ENCODE measurements around the gene ABCA6.

The ABCA6 gene

DNA sequence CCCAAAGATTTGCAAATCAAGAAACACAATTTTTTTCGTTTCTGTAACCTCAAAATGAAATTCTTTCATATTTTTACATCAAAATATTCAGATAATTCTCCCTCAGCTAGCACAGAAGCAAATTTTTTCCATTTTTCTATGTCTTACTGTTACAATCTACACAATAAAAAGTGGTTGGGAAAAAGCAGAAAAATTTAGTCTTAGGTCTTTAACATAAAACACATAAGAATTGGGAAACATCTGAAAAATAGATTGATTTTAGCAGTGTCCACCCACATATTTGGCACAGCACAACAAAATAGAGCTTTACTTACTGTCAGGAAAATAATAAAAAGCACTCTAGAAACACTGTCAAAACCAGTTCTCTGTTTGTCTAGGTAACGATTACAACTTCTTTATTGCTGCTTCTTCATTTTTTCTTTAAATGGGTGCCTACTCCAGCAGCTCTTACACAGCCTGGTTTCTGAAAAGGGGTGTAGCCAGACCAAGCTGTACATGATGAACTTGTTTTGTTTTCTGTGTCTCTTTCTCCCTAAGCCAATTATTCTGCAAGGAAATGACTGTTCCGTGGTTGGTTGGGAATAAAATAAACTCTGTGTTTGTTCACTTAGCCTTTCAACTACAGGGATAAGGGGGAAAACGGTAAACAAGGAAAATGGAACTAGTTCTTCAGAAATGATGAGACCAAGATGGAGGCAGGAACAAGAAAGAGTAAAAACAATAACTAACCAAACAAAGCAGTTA, at the start of gene ABCA6:
ABCA6 (minus strand) TSS at position 465 of the 744 bp plus-strand sequence. CDS start 1,192 bp downstream, outside the sequence.
- no peak for TF ChIP-seq CTCF (IDR thresholded peaks at IDR 0.05; ENCODE audit: borderline replicate concordance, insufficient read depth, low read depth, low read length)
- no peak within 1 kb of the TSS for H3K4me3 ChIP-seq (ENCODE audit: low read depth, low read length)

DNA sequence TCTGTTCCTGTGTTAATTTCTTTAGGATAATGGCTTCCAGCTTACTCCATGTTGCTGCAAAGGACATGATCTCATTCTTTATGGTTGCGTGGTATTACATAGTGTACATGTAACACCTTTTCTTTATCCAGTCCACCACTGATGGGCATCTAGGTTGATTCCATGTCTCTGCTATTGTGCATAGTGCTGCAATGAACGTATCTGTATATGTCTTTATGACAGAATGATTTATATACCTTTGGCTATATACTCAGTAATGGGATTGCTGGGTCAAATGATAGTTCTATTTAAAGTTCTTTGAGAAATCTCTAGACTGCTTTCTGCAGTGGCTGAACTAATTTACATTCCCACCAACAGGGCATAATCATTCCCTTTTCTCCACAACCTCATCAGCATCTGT, 47.1 kb upstream of the ABCA6 start:
- no peak for TF ChIP-seq CTCF (IDR thresholded peaks at IDR 0.05; ENCODE audit: borderline replicate concordance, insufficient read depth, low read depth, low read length)

DNA sequence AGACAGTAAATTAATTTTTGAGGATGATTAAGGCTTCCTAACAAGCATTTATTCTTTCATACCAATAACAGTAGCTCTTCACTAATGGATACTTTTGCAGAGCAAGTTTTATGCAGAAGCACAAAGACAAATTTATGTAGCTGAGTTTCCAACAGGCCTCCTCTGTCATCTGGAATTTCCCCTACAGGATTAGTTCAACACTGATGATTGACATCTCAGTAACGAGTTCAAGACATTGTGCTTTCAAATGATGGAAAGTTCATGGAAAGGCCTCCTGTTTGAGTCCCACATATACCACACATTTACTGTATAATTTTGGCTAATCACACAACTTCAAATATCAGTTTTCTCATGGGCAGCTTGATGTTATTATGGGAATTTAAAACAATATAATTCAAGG, 46.4 kb upstream of the ABCA6 start:
- no peak overlapping the region for H3K4me3 ChIP-seq (ENCODE audit: low read depth, low read length)
- no peak for TF ChIP-seq CTCF (IDR thresholded peaks at IDR 0.05; ENCODE audit: borderline replicate concordance, insufficient read depth, low read depth, low read length)

More for the DNA sequence above, 47.1 kb upstream of the ABCA6 start:
- H3K4me3 ChIP-seq (ENCODE audit: low read depth, low read length) = no peak overlapping the region

- H3K4me3 ChIP-seq (ENCODE audit: low read depth, low read length) = no peak overlapping the region
- TF ChIP-seq CTCF (IDR thresholded peaks at IDR 0.05; ENCODE audit: borderline replicate concordance, insufficient read depth, low read depth, low read length) = no peak
Measured at GRCh38 chr17:69187294-69187693, 45.6 kb upstream of the ABCA6 start.

DNA sequence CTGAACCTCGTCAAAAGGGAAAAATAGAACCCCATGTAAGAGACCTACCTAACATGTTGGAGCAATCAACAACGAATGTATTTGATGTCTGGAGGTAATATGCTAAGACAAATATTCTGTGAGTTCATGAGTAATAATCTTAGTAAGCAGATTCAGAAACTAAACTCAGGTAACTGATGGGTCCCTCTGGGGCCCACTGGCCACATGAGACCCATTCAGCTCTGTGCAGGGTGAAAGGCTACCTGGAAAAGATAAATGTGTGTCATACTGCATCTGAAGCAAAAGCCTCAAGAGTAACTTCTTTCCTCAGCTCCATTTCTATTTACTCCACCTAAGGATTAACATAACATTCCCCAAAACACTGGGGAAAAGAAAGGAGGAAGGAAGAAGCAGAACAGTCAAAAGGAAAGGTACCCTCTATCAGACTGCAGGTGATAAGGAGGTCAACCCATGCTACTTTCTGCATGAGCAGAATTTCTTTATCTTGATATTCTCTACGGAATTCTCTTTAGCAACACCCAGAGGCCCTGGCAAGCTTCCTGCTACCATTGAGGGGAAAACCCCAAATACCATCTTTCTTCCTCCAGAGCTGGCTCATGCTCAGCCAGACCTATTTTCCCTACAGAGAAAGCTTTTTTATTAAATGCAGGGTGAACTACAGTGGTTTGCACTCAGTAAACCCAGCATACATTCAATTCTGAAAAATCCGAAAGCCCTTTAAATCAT, 37.7 kb upstream of the ABCA6 start:
- TF ChIP-seq CTCF (IDR thresholded peaks at IDR 0.05; ENCODE audit: borderline replicate concordance, insufficient read depth, low read depth, low read length) = no peak
- no peak overlapping the region for H3K4me3 ChIP-seq (ENCODE audit: low read depth, low read length)

- no peak for TF ChIP-seq CTCF (IDR thresholded peaks at IDR 0.05; ENCODE audit: borderline replicate concordance, insufficient read depth, low read depth, low read length)
- no peak overlapping the region for H3K4me3 ChIP-seq (ENCODE audit: low read depth, low read length)
Measured at GRCh38 chr17:69176457-69176795, 34.7 kb upstream of the ABCA6 start.
